Measurements from ENCODE around the gene TNRC6B.

Gene TNRC6B

GRCh38 chr22:40326905-40327735 is 149.4 kb downstream of the TNRC6B start:
- Histone ChIP-seq H3K27ac (peak overlapping the region in 4 of 11 experiments; percentile 1 to 39 (median 19); a peak in 3 of 22 replicates), H3K4me3 (no peak overlapping the region), H3K9ac (no peak overlapping the region), H4K20me1 (peaks cover 0 to 4% (median 0%) of the 10 kb centered on the region in 11 experiments; a peak in 4 of 22 replicates), H3K27me3 (no peaks in the 10 kb centered on the region), H3K36me3 (peaks cover 34 to 71% (median 48%) of the 10 kb centered on the region in 11 experiments), H3K4me1 (peaks cover 5 to 25% (median 18%) of the 10 kb centered on the region in 10 experiments; a peak in 18 of 20 replicates), H3K4me2 (peak overlapping the region in 8 of 11 experiments; percentile 20 to 52 (median 28); a peak in 12 of 22 replicates), H3K9me3 (replicated peaks in 1 of 11) (no peaks in the 10 kb centered on the region)
- no peak for TF ChIP-seq Cebpa-rat (IDR thresholded peaks at IDR 0.05)

- Histone ChIP-seq H3K27me3 (no peaks in the 10 kb centered on the region), H3K4me1 (peaks cover 8 to 38% (median 28%) of the 10 kb centered on the region in 10 experiments; a peak in 19 of 20 replicates), H3K27ac (no peak overlapping the region), H3K4me2 (no peak overlapping the region), H3K9ac (no peak overlapping the region), H3K9me3 (replicated peaks in 1 of 11) (no peaks in the 10 kb centered on the region), H3K4me3 (no peak overlapping the region), H4K20me1 (peaks cover 0 to 4% (median 0%) of the 10 kb centered on the region in 11 experiments; a peak in 5 of 22 replicates), H3K36me3 (peaks cover 19 to 56% (median 33%) of the 10 kb centered on the region in 11 experiments)
- TF ChIP-seq Cebpa-rat (IDR thresholded peaks at IDR 0.05), result no peak
These were observed 151.1 kb downstream of the TNRC6B start for GRCh38 chr22:40328546-40329456.

DNA sequence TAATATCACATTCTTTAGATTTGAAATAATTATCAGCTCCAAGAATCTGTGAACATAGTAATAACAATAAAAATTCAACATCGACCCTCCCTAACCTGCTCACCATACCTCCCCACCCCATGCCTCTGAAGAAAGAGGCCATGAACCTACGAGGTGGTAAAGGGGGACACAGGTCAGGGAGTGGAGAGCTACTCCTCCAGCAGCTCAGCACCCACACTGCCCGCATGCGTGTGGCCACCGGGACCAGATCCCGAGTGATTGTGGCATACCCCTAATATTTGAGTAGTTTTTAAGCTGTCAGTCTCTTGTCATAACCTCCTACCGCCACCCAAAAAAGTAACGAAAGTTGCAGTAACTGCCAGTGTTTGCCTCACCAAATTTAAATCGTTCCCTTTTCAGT is 151.7 kb downstream of the TNRC6B start:
- no peak for TF ChIP-seq Cebpa-rat (IDR thresholded peaks at IDR 0.05)
- Histone ChIP-seq H3K27ac (no peak overlapping the region), H3K9ac (no peak overlapping the region), H3K4me2 (no peak overlapping the region), H3K36me3 (peaks cover 16 to 49% (median 27%) of the 10 kb centered on the region in 11 experiments), H3K4me1 (peaks cover 15 to 44% (median 34%) of the 10 kb centered on the region in 10 experiments), H3K27me3 (no peaks in the 10 kb centered on the region), H3K9me3 (replicated peaks in 1 of 11) (no peaks in the 10 kb centered on the region), H4K20me1 (peaks cover 0 to 10% (median under 1%) of the 10 kb centered on the region in 11 experiments; a peak in 7 of 22 replicates), H3K4me3 (no peak overlapping the region)

DNA sequence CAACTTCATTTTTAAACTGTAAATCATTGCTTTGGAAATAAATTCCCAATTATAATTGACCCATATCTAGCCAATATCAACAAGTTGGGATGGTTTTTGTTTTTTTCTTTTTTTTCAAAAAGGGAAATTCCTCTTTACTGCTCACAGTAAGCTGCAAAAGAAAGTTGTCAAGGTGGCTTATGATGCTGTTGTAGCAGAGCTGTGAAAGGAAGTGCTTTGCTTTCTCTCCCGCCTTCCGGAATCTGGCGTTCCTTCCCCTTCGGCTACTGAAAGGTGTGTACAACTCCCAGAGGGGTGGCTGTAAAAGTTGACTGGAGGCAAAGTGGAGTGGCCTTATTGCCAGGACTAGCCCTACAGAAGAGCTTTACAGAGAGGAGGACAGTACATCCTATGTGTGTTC is 152.4 kb downstream of the TNRC6B start:
- H3K4me1 ChIP-seq, result peaks cover 21 to 51% (median 40%) of the 10 kb centered on the region in 10 experiments
- peaks cover 0 to 13% (median 3%) of the 10 kb centered on the region in 11 experiments; a peak in 7 of 22 replicates for H4K20me1 ChIP-seq
- no peak overlapping the region for H3K9ac ChIP-seq
- H3K36me3 ChIP-seq, result peaks cover 10 to 43% (median 21%) of the 10 kb centered on the region in 11 experiments; a peak in 21 of 22 replicates
- no peak for TF ChIP-seq Cebpa-rat (IDR thresholded peaks at IDR 0.05)
- no peak overlapping the region for H3K27ac ChIP-seq
- H3K4me3 ChIP-seq, result no peak overlapping the region
- no peaks in the 10 kb centered on the region for H3K27me3 ChIP-seq
- H3K4me2 ChIP-seq, result no peak overlapping the region
- H3K9me3 ChIP-seq (replicated peaks in 1 of 11), result no peaks in the 10 kb centered on the region

GRCh38 chr22:40330615-40331014 is 152.9 kb downstream of the TNRC6B start:
- peak overlapping the region in 1 of 11 experiments; percentile 2; a peak in 1 of 22 replicates for H3K4me2 ChIP-seq
- H3K4me1 ChIP-seq, result peaks cover 27 to 56% (median 46%) of the 10 kb centered on the region in 10 experiments
- H4K20me1 ChIP-seq, result peaks cover 0 to 13% (median 3%) of the 10 kb centered on the region in 11 experiments; a peak in 7 of 22 replicates

DNA sequence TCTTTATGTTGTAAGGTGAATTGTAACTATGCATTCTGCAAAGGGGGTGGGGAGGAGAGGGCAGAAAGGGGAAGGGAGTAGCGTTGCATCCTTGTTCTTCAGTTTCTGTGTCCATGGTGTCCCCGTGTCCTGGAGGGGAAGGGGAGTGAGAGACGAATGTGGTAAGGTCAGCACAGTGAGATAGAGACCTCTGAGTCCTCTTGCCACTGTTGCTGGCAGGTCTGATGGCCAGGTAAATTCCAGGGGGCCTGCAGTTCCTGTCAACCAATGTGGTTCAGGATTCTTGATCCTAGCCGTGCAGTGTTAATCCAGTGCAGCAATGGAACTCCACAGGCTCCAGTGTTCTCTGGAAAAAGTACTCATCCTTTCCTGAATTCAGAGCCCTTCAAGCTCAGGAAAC is 154.0 kb downstream of the TNRC6B start:
- Histone ChIP-seq H3K4me1 (peaks cover 37 to 63% (median 56%) of the 10 kb centered on the region in 10 experiments), H3K27ac (no peak overlapping the region), H3K4me2 (peak overlapping the region in 5 of 11 experiments; percentile 2 to 35 (median 23); a peak in 4 of 22 replicates)

More at GRCh38 chr22:40330615-40331014, 152.9 kb downstream of the TNRC6B start:
- Histone ChIP-seq H3K9me3 (replicated peaks in 1 of 11) (no peaks in the 10 kb centered on the region), H3K9ac (no peak overlapping the region), H3K27me3 (no peaks in the 10 kb centered on the region), H3K4me3 (no peak overlapping the region), H3K36me3 (peaks cover 5 to 38% (median 17%) of the 10 kb centered on the region in 11 experiments; a peak in 19 of 22 replicates), H3K27ac (no peak overlapping the region)
- TF ChIP-seq Cebpa-rat (IDR thresholded peaks at IDR 0.05), result no peak

GRCh38 chr22:40332319-40332781 is 154.6 kb downstream of the TNRC6B start:
- H3K4me1 ChIP-seq, result peaks cover 44 to 62% (median 55%) of the 10 kb centered on the region in 10 experiments
- peaks cover 0 to 19% (median 3%) of the 10 kb centered on the region in 11 experiments; a peak in 7 of 22 replicates for H4K20me1 ChIP-seq
- H3K9ac ChIP-seq, result no peak overlapping the region
- peak overlapping the region in 3 of 11 experiments; percentile 2 to 35 (median 34); a peak in 1 of 22 replicates for H3K4me2 ChIP-seq
- no peaks in the 10 kb centered on the region for H3K27me3 ChIP-seq
- no peak for TF ChIP-seq Cebpa-rat (IDR thresholded peaks at IDR 0.05)
- H3K36me3 ChIP-seq, result peaks cover 0 to 29% (median 8%) of the 10 kb centered on the region in 11 experiments; a peak in 11 of 22 replicates
- H3K4me3 ChIP-seq, result no peak overlapping the region
- no peak overlapping the region for H3K27ac ChIP-seq
- H3K9me3 ChIP-seq (replicated peaks in 1 of 11), result no peaks in the 10 kb centered on the region

More for the DNA sequence above, 154.0 kb downstream of the TNRC6B start:
- Histone ChIP-seq H3K27me3 (no peaks in the 10 kb centered on the region), H3K4me3 (no peak overlapping the region), H3K36me3 (peaks cover 4 to 35% (median 13%) of the 10 kb centered on the region in 11 experiments; a peak in 16 of 22 replicates), H4K20me1 (peaks cover 0 to 19% (median 3%) of the 10 kb centered on the region in 11 experiments; a peak in 7 of 22 replicates), H3K9ac (0 out of 22 replicates have a peak overlapping the region, but pooled peaks of 1 of the 11 experiments have one; percentile 21), H3K9me3 (replicated peaks in 1 of 11) (no peaks in the 10 kb centered on the region)
- no peak for TF ChIP-seq Cebpa-rat (IDR thresholded peaks at IDR 0.05)

- H3K4me3 ChIP-seq, result no peak overlapping the region
- H3K27ac ChIP-seq, result no peak overlapping the region
- no peak for TF ChIP-seq Cebpa-rat (IDR thresholded peaks at IDR 0.05)
- no peaks in the 10 kb centered on the region for H3K27me3 ChIP-seq
- peaks cover 0 to 19% (median 3%) of the 10 kb centered on the region in 11 experiments; a peak in 7 of 22 replicates for H4K20me1 ChIP-seq
- no peaks in the 10 kb centered on the region for H3K9me3 ChIP-seq (replicated peaks in 1 of 11)
- peak overlapping the region in 9 of 11 experiments; percentile 52 to 83 (median 62); a peak in 18 of 22 replicates for H3K4me2 ChIP-seq
- peaks cover 0 to 25% (median 8%) of the 10 kb centered on the region in 11 experiments; a peak in 11 of 22 replicates for H3K36me3 ChIP-seq
- H3K4me1 ChIP-seq, result peaks cover 44 to 62% (median 50%) of the 10 kb centered on the region in 10 experiments
- no peak overlapping the region for H3K9ac ChIP-seq
These were observed 156.3 kb downstream of the TNRC6B start for GRCh38 chr22:40334060-40334459.

Measured in BLaER1 treated with 17β-estradiol and CSF1 and Interleukin-3, amounts not matched to agents 10 nM and 100 nM (cell line).